Astrocyte of the cerebellum (primary cell): ENCODE measurements around the gene HECTD1.
"Not testable (repeated sequence)": the region's sequence is repeated elsewhere in the genome, so short reads cannot be mapped to it uniquely, and the experiment has no call there.

Source experiments
- DNase-seq: peaks from one replicate; pipeline ENCODE4 v3.0.0-alpha.2; 2011; ENCODE audit warnings: low read depth
- H3K4me3 ChIP-seq: 2 replicates; pipeline ENCODE4 v1.5.1; 2011; ENCODE audit warnings: mild to moderate bottlenecking, low read depth, low read length, moderate library complexity
- in situ Hi-C: cut with HindIII; loops from 2 replicates; pipeline ENCODE4 v1.10.0; 2017; ENCODE audit warnings: low sequenced_read_pairs
- TF ChIP-seq, protein P1 (sequence below): IDR thresholded peaks from 2 replicates; pipeline ENCODE4 v1.5.1; 2012; ENCODE audit warnings: low read length, low read depth, moderate library complexity, mild to moderate bottlenecking; ENCODE audit errors: missing control alignments

The HECTD1 gene

DNA sequence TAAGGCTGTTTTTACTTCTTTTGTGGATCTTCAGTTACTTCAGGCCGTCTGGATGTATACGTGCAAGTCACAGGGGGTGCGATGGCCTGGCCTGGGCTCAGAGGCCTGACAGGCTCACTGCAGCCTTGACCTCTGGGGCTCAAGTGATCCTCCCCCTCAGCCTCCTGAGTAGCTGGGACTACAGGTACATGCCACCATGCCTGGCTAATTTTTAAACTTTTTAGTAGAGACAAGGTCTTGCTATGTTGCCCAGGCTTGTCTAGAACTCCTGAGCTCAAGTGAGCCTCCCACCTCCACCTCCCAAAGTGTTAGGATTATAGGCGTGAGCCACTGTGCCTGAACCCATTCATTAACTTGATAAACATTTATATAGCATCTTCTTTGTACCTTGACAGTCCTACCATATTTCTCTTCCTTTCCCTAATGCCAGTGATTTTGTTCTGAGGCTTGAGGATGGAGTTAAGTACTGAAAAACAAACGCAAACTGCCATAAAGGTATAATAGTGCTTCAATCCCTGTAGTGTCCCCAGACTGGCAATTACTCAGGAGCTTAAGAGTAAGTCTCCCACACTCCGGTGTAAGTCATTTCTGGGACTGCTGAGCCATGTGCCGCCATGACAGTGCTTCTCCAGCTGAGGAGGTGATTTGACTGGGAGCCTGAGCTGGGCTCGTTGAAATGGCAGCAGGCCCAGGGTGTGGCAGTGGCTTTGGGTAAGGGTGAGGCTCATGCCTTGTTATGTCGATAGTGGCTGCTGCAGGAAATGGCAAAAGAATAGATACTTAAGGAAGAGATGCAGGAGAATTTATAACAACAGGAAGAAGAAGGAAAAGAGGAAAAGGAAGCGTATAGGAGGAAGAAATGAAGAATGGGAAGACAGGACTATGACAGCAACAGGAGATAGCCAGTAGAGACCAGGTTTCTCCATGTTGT is 43.7 kb upstream of the HECTD1 start:
- no peak for DNase-seq
- H3K4me3 ChIP-seq = no peak overlapping the region
- TF ChIP-seq, protein P1, sequence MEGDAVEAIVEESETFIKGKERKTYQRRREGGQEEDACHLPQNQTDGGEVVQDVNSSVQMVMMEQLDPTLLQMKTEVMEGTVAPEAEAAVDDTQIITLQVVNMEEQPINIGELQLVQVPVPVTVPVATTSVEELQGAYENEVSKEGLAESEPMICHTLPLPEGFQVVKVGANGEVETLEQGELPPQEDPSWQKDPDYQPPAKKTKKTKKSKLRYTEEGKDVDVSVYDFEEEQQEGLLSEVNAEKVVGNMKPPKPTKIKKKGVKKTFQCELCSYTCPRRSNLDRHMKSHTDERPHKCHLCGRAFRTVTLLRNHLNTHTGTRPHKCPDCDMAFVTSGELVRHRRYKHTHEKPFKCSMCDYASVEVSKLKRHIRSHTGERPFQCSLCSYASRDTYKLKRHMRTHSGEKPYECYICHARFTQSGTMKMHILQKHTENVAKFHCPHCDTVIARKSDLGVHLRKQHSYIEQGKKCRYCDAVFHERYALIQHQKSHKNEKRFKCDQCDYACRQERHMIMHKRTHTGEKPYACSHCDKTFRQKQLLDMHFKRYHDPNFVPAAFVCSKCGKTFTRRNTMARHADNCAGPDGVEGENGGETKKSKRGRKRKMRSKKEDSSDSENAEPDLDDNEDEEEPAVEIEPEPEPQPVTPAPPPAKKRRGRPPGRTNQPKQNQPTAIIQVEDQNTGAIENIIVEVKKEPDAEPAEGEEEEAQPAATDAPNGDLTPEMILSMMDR = no peak
- in situ Hi-C loops = no loop called here

DNA sequence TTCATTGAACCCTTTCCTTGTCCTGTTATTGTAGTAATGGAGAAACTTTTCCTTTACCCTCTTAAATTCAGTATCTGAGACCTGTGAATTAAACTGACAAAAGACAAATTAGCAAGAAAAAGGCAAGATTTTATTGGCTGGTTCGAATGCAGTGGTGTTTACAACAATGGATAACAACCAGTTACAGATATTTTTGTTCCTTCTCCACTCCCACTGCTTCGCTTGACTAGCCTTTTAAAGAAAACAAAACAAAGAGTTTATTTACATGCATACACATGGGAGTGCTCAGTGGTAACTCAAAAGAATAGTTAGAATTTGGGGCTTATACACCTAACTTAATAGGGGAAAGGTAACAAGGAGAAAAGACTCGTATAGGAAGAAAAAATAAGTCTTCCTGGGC is 37.0 kb upstream of the HECTD1 start:
- in situ Hi-C loops = no loop called here
- no peak for DNase-seq
- no peak overlapping the region for H3K4me3 ChIP-seq
- TF ChIP-seq, protein P1 = no peak

DNA sequence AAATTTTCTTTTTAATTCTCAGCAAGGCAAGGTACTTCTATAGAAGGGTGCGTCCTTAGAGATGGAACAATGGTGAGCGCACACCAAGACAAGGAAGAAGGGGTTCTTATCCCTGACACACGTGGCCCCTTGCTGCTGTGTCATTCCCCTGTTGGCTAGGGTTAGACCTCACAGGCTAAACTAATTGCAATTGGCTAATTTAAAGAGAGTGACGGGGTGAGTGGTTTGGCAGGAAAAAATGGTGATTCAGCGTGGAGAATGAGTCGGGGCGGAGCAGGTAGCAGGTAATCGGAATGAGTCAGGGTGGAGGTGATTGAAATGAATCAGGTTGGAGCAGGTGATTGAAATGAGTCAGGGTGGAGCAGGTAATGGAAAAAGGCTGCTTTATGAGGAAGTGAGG is 36.3 kb upstream of the HECTD1 start:
- no peak overlapping the region for H3K4me3 ChIP-seq
- TF ChIP-seq, protein P1 = no peak
- DNase-seq = no peak
- in situ Hi-C loops = no loop called here

DNA sequence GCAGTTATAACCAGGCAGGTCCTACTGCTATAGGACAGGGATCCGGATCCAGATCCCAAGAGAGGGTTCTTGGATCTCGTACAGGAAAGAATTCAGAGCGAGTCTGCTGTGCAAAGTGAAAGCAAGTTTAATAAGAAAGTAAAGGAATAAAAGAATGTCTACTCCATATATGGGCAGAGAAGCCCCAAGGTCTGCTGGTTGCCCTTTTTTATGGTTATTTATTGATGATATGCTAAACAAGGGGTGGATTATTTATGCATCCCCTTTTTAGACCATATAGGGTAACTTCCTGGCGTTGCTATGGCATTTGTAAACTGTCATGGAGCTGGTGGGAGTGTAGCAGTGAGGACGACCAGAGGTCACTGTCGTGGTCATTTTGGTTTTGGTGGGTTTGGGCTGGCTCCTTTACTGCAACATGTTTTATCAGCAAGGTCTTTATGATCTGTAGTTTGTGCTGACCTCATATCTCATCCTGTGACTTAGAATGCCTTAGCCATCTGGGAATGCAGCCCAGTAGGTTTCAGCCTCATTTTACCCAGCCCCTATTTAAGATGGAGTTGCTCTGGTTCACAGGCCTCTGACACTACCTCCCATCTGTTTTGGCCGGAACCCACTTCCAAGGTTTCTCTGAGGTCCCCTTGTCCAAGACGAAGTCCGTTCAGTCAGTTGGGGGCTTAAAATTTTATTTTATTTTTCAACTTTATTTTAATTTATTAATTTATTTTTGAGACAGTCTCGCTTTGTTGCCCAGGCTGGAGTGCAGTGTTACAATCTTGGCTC is 34.8 kb upstream of the HECTD1 start:
- H3K4me3 ChIP-seq, DNase-seq, in situ Hi-C loops: not testable (repeated sequence)

DNA sequence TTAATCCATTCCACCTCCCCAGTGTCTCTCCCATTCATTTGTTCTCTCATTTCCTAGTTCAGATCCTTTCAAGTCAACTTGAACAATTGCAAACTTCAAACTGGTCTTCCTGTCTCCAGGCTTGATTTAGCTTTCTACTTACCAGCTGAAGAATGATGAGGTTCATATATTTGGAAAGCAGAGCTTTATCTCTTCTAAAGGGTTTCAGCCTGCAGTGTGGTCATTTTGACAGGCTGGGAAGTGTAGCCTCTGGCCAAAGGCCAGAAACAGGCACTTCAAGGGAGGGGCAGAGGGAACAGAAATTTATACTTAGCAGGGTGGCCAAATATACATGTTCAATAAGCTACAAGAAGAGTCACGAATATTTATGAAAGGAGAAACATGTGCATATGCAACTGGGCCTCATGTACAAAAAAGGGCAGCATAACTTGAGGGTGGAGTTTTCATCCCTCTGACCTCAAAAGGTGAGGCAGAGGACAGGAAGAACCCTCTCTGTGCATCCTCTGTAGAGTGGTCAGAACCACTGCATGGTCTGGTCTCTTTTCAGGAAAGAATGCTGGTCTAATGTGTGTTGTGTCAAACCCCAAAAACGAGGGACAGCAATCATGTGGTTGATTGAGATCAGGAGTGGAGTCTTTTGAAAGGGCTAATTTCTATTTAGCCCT is 34.0 kb upstream of the HECTD1 start:
- in situ Hi-C loops = no loop called here
- DNase-seq = no peak
- no peak overlapping the region for H3K4me3 ChIP-seq
- TF ChIP-seq, protein P1 = no peak

DNA sequence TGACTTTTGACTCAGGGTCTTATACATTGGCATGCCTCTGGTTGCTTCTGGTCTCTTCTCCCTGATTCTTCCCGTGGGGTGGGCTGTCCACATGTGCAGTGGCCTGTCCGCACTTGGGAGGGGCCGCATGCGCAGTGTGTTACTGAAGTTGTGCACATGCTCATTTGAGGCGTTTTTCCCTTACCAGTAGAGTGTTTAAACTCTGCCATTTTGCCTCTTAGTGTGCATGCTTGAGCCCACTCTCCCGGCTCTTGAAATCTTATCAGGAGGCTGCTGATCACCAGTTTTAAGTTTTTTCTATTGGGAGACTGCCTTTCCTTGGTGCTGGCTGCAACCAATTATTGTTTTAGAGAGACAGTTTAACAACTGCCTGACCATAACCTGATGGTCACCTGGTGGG is 32.1 kb upstream of the HECTD1 start:
- in situ Hi-C loops = no loop called here
- TF ChIP-seq, protein P1 = no peak
- H3K4me3 ChIP-seq = no peak overlapping the region
- DNase-seq = no peak
